ENCODE measurements around the gene PRDM2.

GRCh38 chr1:13674377-13674776, 25.6 kb upstream of the PRDM2 start:
- TF ChIP-seq EZH2phosphoT487 (IDR thresholded peaks at IDR 0.05; ENCODE audit: insufficient read depth, low read depth), result no peak
- TF ChIP-seq EZH2 (IDR thresholded peaks at IDR 0.05; ENCODE audit: insufficient read depth, poor library complexity, severe bottlenecking), result no peak
